K562 (cell line): Measurements from ENCODE around the gene ELOB. TPM values are rescaled to one million over a fixed set of nuclear protein-coding genes. Genes with fewer than 3 reads are reported as not detected.

Experiments
- FOXP1 ChIP-seq: sonication (generic); formaldehyde crosslinking; IDR thresholded peaks from 2 replicates; pipeline ENCODE4 v1.8.0; 2022; ENCODE audit warnings: mild to moderate bottlenecking, missing genetic modification reagents
- L3MBTL2 ChIP-seq: fragments of 450-650 bp; IDR thresholded peaks from 2 replicates; pipeline ENCODE4 v1.6.1; 2016; ENCODE audit warnings: mild to moderate bottlenecking, moderate library complexity
- NFE2L1 ChIP-seq: fragments of 450-650 bp; IDR thresholded peaks from 2 replicates; pipeline ENCODE4 v1.6.1; 2016; ENCODE audit warnings: missing genetic modification characterization, low read depth, mild to moderate bottlenecking, missing compliant biosample characterization, moderate library complexity, borderline replicate concordance
- SIN3A ChIP-seq, 2 experiments: fragments of 150-350 bp in 1 of 2; IDR thresholded peaks; 2 replicates each; pipeline ENCODE4 v1.6.1; 2011 to 2016; ENCODE audit warnings: borderline replicate concordance in 2 of 2, low read depth in 2 of 2, low read length in 2 of 2, mild to moderate bottlenecking in 2 of 2, moderate library complexity in 2 of 2; ENCODE audit not compliant: control insufficient read depth in 1 of 2
- SMAD1 ChIP-seq: fragments of 150-350 bp; IDR thresholded peaks from 2 replicates; pipeline ENCODE4 v1.6.1; 2014; ENCODE audit warnings: low read length, low read depth; ENCODE audit not compliant: partially characterized antibody
- polyA plus RNA-seq, 8 experiments: library from polyadenylated mRNA; depleted of rRNA in 4 of 8; stranded (reverse) in 5 of 8; unstranded in 3 of 8; fragments of >200 nt; fragmentation: Nextera tagmentation in 2 of 8; fragmentation: Illumina TruSeq in 1 of 8; extraction: Ambion mirVana in 2 of 8; extraction: Trizol in 1 of 8; gene quantifications; 2 replicates each; pipeline versions ENCODE4 v1.2.1 to v1.2.3, GENCODE V29; 2011 to 2014; ENCODE audit warnings: inconsistent platforms in 1 of 8, missing spikeins in 1 of 8
- total RNA-seq, 7 experiments: library from RNA; depleted of rRNA in 6 of 7; stranded (reverse); fragments of >200 nt in 6 of 7; fragmentation: Illumina TruSeq in 2 of 7; extraction: Trizol in 2 of 7; gene quantifications; 2 replicates each; pipeline versions ENCODE4 v1.2.1 to v1.2.3, GENCODE V29; 2011 to 2021; ENCODE audit warnings: low replicate concordance in 1 of 7
- TF ChIP-seq, protein P1 (sequence below), 2 experiments: IDR thresholded peaks in 1 of 2; conservative IDR thresholded peaks in 1 of 2; 2 replicates each; pipeline ENCODE4 v1.6.1; 2016; ENCODE audit warnings: low read depth in 2 of 2, mild to moderate bottlenecking in 1 of 2, missing compliant biosample characterization in 1 of 2, missing genetic modification characterization in 1 of 2, moderate library complexity in 1 of 2
- TF ChIP-seq, protein P2 (sequence below): conservative IDR thresholded peaks from 2 replicates; pipeline ENCODE4 v1.6.1; 2011; ENCODE audit warnings: low read depth, mild to moderate bottlenecking, low read length; ENCODE audit not compliant: control insufficient read depth
- TF ChIP-seq, protein P3 (sequence below), 2 experiments: IDR thresholded peaks; 2 replicates each; pipeline ENCODE4 v1.6.1; 2011; ENCODE audit warnings: borderline replicate concordance in 1 of 2, control low read depth in 1 of 2, low read depth in 1 of 2, low read length in 1 of 2, mild to moderate bottlenecking in 1 of 2, mixed read lengths in 1 of 2, moderate library complexity in 1 of 2; ENCODE audit not compliant: insufficient read depth in 1 of 2, insufficient read length in 1 of 2, poor library complexity in 1 of 2, severe bottlenecking in 1 of 2; ENCODE audit errors: extremely low read depth in 1 of 2
- TF ChIP-seq, protein P4 (sequence below): sonication (generic); formaldehyde crosslinking; IDR thresholded peaks from 2 replicates; pipeline ENCODE4 v1.8.0; 2022; ENCODE audit warnings: mild to moderate bottlenecking, missing genetic modification reagents
- TF ChIP-seq, protein P5 (sequence below): sonication (generic); formaldehyde crosslinking; IDR thresholded peaks from 2 replicates; pipeline ENCODE4 v1.8.0; 2022; ENCODE audit warnings: mild to moderate bottlenecking, missing genetic modification reagents
- TF ChIP-seq, protein P6 (sequence below): fragments of 450-650 bp; IDR thresholded peaks from 2 replicates; pipeline ENCODE4 v1.6.1; 2016; ENCODE audit warnings: borderline replicate concordance

ELOB gene
- total and polyA plus RNA-seq, 9 of the 15 experiments (the other 6 are each of a cell fraction or from before 2014, with no cell fraction given) = 63.2 to 791 (median 237) TPM

DNA sequence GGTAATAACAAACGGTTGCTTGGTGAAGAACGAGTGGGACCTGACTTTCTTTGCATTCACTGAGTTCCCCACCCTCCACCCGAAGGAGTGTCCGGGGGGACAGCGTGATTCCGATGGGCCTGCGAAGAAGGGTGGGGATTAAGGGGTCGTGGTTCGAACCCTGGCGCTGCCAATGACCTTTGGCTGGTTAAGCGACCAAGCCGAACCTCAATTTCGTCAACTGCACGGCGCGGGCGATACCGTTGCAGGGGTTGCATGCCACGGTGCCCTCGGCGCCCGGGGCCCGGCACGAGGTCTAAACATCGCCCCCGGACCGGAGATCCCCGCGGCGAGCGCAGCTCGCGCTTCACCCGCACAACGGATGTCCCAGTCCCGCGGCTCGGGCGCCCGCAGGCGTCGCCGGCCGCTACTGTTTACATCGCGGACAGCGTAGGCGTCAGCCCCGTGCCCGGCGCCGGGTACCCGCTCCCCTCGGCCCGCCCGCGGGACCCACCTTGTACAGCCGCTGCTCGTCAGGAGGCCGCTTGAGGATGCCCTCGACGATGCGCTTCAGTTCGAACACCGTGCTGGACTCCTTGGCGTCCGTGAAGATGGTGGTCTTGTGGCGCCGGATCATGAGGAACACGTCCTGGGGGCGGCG is 460 bp downstream of the ELOB start (continued):
- TF ChIP-seq, protein P1, sequence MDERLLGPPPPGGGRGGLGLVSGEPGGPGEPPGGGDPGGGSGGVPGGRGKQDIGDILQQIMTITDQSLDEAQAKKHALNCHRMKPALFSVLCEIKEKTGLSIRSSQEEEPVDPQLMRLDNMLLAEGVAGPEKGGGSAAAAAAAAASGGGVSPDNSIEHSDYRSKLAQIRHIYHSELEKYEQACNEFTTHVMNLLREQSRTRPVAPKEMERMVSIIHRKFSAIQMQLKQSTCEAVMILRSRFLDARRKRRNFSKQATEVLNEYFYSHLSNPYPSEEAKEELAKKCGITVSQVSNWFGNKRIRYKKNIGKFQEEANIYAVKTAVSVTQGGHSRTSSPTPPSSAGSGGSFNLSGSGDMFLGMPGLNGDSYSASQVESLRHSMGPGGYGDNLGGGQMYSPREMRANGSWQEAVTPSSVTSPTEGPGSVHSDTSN (CRISPR knock-in tag; IDR thresholded peaks at IDR 0.05; ENCODE audit: low read depth) = no peak
- TF ChIP-seq, protein P1 (tag; conservative IDR thresholded peaks at IDR 0.05; ENCODE audit: low read depth) = no peak
- TF ChIP-seq FOXP1 (CRISPR knock-in tag) (0 out of 2 replicates have a peak, but pooled peaks have one; percentile 30), NFE2L1 (tag) (no peak), SIN3A (IDR thresholded peaks at IDR 0.05; ENCODE audit: borderline replicate concordance in 2 of 2, control insufficient read depth in 1 of 2, low read depth in 2 of 2, low read length in 2 of 2) (0 out of 4 replicates have a peak, but pooled peaks have one; percentile 35 to 58), SMAD1 (no peak), L3MBTL2 (peak; percentile 59)
- TF ChIP-seq, protein P2, sequence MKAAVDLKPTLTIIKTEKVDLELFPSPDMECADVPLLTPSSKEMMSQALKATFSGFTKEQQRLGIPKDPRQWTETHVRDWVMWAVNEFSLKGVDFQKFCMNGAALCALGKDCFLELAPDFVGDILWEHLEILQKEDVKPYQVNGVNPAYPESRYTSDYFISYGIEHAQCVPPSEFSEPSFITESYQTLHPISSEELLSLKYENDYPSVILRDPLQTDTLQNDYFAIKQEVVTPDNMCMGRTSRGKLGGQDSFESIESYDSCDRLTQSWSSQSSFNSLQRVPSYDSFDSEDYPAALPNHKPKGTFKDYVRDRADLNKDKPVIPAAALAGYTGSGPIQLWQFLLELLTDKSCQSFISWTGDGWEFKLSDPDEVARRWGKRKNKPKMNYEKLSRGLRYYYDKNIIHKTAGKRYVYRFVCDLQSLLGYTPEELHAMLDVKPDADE = peak; percentile 15; the same call in 1 of the 2 replicates
- TF ChIP-seq, protein P3, sequence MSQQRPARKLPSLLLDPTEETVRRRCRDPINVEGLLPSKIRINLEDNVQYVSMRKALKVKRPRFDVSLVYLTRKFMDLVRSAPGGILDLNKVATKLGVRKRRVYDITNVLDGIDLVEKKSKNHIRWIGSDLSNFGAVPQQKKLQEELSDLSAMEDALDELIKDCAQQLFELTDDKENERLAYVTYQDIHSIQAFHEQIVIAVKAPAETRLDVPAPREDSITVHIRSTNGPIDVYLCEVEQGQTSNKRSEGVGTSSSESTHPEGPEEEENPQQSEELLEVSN (IDR thresholded peaks at IDR 0.05; ENCODE audit: borderline replicate concordance in 1 of 2, extremely low read depth in 1 of 2, insufficient read depth in 1 of 2, insufficient read length in 1 of 2, low read depth in 1 of 2, low read length in 1 of 2, poor library complexity in 1 of 2, severe bottlenecking in 1 of 2) = peak; percentile 31 to 75
- TF ChIP-seq, protein P4, sequence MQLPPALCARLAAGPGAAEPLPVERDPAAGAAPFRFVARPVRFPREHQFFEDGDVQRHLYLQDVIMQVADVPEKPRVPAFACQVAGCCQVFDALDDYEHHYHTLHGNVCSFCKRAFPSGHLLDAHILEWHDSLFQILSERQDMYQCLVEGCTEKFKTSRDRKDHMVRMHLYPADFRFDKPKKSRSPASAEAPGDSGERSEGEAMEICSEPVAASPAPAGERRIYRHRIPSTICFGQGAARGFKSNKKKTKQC (CRISPR knock-in tag) = 0 out of 2 replicates have a peak, but pooled peaks have one; percentile 31
- TF ChIP-seq, protein P5, sequence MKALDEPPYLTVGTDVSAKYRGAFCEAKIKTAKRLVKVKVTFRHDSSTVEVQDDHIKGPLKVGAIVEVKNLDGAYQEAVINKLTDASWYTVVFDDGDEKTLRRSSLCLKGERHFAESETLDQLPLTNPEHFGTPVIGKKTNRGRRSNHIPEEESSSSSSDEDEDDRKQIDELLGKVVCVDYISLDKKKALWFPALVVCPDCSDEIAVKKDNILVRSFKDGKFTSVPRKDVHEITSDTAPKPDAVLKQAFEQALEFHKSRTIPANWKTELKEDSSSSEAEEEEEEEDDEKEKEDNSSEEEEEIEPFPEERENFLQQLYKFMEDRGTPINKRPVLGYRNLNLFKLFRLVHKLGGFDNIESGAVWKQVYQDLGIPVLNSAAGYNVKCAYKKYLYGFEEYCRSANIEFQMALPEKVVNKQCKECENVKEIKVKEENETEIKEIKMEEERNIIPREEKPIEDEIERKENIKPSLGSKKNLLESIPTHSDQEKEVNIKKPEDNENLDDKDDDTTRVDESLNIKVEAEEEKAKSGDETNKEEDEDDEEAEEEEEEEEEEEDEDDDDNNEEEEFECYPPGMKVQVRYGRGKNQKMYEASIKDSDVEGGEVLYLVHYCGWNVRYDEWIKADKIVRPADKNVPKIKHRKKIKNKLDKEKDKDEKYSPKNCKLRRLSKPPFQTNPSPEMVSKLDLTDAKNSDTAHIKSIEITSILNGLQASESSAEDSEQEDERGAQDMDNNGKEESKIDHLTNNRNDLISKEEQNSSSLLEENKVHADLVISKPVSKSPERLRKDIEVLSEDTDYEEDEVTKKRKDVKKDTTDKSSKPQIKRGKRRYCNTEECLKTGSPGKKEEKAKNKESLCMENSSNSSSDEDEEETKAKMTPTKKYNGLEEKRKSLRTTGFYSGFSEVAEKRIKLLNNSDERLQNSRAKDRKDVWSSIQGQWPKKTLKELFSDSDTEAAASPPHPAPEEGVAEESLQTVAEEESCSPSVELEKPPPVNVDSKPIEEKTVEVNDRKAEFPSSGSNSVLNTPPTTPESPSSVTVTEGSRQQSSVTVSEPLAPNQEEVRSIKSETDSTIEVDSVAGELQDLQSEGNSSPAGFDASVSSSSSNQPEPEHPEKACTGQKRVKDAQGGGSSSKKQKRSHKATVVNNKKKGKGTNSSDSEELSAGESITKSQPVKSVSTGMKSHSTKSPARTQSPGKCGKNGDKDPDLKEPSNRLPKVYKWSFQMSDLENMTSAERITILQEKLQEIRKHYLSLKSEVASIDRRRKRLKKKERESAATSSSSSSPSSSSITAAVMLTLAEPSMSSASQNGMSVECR (CRISPR knock-in tag) = peak; percentile 34; the same call in 1 of the 2 replicates
- TF ChIP-seq, protein P6, sequence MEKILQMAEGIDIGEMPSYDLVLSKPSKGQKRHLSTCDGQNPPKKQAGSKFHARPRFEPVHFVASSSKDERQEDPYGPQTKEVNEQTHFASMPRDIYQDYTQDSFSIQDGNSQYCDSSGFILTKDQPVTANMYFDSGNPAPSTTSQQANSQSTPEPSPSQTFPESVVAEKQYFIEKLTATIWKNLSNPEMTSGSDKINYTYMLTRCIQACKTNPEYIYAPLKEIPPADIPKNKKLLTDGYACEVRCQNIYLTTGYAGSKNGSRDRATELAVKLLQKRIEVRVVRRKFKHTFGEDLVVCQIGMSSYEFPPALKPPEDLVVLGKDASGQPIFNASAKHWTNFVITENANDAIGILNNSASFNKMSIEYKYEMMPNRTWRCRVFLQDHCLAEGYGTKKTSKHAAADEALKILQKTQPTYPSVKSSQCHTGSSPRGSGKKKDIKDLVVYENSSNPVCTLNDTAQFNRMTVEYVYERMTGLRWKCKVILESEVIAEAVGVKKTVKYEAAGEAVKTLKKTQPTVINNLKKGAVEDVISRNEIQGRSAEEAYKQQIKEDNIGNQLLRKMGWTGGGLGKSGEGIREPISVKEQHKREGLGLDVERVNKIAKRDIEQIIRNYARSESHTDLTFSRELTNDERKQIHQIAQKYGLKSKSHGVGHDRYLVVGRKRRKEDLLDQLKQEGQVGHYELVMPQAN = 0 out of 2 replicates have a peak, but pooled peaks have one; percentile 24
